ENCODE measurements around the gene ZNF740.

- TF ChIP-seq CTCF (conservative IDR thresholded peaks at IDR 0.05; ENCODE audit: low read length): no peak
- no peak for TF ChIP-seq EZH2phosphoT487 (IDR thresholded peaks at IDR 0.05; ENCODE audit: borderline replicate concordance, low read depth, low read length)
These were observed 2.4 kb downstream of the ZNF740 start for GRCh38 chr12:53182903-53183302.

All from OCI-LY7 (cell line).